GM19035 (cell line): ENCODE results near the gene PPP1R26.

Experiments
- ATAC-seq: cut with Tn5 transposase; IDR thresholded peaks from one replicate; pipeline ENCODE4 v1.9.1; 2021; ENCODE audit not compliant: unreplicated experiment

Gene PPP1R26

DNA sequence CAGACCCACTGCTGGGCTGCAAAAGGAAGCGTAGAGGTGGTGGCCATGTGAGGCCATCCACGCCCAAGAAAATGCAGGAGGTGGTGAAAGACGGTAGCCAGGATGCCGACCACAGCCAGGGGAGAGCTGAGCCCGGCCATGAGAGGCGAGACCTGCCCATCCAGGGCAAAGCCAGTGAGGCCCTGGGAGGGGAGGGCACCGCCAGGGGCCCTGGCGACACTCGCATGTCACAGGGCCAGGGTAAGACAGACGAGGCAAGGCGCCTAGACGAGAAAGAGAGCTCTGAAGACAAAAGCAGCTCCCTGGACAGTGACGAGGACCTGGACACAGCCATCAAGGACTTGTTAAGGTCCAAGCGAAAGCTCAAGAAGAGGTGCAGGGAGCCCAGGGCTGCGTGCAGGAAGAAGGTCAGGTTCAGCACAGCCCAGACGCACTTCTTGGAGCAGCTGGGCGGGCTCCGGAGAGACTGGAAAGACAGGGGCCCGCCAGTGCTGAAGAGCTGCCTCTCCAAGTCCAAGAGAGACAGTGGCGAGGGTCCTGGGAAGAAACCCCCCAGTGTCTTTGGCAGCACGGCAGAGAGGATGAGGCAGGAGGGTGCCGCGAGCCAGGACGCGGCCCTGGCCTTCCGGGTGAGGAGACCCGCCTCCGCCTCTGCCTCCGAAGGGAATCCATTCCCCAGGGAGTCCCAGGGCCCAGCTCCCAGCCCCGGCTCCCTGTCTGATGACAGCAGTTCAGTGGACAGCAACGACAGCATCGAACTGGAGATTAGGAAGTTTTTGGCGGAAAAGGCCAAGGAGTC is 6.9 kb downstream of the PPP1R26 start:
- ATAC-seq, result no peak

DNA sequence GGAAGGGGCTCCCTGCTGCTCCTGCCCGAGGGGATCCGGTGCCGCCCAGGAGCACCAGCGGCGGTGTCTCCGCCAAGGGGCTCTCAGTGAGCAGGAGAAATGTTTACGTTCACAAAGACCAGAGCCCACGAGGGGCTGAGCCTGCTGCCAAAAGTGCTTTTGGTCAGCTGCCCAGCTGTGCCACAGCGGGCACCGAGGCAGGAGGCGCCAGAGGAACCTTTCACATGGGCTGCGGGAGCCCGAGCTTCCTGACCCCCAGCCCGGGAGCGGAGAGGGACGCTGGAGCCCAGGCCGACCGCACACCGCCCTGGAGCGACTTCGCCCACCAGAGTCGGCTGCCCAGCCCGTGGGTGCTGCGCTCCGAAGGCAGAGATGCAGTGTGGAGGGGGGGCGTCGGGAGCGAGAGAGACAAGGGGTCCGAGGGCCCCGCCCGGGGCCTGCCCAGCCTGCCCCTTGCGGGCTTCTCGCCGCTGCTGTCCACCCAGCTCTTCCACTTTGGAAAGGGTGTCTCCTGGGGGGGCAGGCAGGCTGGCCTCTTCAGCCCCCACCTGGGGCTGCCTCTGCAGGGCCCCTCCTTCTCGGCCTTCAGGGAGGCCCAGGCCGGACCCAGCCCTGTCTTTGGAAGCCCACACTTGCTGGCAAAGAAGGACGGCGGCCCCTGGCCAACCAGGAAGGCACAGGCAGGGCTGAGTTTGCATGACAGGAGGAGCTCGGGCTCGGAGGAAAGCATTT is 7.9 kb downstream of the PPP1R26 start:
- no peak for ATAC-seq

DNA sequence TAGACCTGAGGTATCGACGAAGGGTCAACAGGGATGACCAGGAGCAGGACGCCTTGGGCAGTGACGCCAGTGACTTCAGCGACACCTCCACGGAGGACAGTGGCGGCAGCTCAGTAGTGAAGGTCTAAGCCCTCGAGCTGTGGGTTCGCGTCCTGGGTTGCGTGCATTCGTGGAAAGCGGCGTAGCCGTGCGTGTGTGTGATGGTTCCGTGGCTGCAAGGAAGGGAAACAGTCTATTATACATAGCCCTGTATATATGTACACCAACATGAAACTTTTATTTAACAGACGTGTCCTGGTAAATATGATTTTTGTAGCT is 8.4 kb downstream of the PPP1R26 start:
- no peak for ATAC-seq

DNA sequence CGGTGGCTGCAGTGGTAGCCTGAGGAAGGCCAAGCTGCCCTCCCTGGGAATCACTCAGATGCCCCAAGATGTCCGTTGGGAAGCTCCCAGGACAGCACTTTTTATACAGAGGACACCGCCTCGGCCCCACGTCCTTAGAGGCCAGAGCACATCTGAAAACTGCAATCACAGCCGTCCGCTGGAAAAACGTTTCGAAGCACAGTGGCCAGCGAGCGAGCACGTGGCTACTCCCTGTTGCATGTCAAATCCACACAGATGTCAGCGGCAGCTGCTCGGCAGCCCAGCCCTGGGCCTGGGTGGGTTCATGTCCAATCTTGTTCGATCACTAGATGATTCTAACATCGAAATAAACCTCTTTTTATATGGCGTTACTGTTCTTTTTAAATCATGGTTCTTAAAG is 8.9 kb downstream of the PPP1R26 start:
- ATAC-seq, result no peak

DNA sequence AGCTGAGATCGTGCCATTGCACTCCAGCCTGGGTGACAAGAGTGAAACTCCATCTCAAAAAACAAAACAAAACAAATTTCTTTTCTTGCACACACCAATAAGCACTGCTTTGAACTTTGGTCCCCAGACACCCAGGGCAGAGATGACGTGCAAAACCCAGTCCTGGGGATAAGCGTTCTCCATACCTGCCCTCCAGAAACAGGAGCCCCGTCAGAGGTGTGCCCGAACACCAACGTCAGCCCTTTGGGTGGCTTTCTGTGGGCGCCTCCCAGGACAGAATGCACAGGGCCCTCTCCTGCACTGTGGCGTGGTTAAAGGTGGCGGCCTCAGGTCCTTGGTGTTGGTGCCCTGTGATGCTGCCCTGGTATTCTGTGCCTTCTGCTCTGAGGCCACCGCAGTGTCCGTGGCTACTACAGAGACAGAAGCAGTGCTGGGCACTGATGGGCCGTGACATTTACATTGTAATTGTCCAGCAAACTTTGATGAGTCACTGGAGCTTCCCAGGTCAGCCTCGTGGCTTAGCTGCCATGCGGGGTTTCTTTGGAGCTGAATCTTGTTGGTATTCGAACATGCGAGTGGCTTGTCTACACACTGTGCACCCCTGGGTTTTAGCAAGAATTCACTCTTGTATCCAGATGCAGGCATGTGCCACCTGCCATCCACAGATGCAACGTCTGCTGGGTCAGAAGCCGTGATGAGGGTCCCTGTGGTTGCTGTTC is 9.8 kb downstream of the PPP1R26 start:
- no peak for ATAC-seq

DNA sequence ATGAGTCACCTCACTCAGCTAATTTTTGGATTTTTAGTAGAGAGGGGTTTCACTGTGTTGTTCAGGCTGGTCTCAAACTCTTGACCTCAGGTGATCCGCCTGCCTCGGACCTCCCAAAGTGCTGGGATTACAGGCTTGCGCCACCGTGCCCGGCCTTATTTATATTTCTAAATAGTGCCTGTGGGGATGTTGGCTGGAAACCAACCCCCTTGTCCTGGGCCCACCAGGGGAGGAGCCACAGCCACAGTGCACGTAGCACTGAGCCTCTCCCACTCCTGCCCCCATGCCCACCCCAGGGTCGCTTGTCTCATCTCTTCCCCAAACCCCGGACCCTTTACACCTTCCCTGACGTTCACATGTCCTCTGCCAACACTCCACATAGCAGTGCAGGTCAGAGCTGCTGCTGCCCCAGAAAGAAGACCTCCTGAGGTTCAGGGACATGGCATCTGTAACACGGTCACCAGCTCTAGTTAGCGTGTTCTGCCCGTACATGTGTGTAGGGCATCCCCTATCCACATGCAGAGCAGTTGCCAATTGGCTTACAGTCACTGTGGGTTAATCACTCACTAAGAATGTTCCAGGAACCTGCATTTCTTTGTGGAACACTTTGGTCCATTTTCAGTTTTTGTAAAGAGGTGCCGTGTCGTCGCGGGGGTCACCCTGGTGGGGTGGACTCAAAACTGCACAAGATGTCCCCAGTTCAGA is 10.7 kb downstream of the PPP1R26 start:
- no peak for ATAC-seq

DNA sequence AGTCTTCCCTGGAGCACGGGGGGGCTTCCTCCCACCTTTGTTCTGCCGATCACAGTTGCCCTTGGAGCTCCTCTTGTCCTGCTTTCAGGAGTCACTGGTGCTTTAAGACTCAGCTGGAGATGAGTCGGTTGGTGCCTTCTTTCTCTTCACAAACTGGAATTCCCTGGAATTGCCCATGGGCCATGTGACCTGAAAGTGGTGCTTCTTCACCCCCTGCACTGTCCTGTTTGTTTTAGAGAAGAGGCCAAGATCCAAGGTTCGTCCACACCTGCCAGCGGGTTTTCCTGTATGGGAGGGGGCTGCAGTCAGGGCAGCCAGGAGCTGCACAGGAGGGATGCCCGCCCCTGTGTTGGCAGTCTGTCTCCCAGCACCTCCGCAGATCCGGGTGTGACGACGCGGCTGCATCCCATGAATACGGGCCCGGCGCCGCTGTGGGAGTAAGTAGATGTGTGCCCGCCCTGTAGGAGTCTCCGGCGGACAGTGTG is 11.4 kb downstream of the PPP1R26 start:
- ATAC-seq, result no peak

DNA sequence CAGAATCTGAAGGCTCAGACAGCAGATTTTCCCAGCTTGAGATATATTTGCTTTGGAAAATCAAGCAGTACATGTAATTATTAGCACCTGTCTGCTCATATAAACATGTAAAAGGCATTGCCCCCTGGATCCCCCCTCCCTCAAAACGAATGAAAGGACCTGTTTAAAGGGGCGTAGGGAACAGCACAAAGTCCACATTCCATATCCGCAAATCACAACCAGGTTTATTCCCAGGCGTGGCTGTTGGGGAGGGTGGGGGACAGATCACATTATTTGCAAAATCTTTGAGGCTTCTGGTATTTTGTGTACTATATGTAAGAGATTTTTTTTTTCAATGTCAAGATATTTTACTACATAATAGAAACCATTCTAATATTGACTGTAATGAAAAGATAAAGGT is 12.2 kb downstream of the PPP1R26 start:
- ATAC-seq, result no peak

DNA sequence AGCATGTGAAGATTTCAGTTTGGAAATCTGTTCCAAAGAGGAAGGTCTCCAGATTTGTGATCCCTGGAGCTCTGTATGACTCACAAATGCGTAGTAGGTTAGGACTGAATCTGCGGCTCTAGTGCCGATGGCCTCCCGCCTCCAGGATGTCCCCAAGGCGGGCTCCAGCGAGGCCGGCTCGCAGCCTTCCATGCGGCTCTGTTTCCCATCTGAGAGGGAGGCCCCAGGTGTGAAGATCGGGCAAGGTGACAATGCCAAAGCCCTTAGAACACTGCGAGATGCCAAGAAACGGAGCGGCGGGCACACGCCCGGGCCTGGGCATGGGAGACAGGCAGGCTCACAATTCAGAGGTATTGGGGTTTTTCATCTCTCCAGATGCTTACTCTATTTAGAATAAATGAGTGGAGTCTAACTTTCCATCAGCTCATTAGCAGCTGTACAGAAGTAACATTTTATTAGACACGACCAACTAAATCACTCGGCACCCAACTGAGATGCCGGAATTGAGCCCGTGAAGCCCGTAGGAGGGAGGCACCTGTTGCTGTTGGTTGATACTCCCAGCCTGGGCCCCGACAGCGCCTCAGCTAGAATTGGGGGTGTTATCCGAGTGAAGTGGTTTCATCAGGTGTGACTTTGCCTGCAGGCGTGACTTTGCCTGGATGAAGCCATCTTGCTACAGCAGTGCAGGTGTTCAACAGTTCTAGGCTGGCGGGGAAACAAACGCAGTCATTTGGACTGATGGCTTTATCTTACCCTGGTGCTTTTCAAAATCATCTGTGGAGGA is 13.5 kb downstream of the PPP1R26 start:
- no peak for ATAC-seq

DNA sequence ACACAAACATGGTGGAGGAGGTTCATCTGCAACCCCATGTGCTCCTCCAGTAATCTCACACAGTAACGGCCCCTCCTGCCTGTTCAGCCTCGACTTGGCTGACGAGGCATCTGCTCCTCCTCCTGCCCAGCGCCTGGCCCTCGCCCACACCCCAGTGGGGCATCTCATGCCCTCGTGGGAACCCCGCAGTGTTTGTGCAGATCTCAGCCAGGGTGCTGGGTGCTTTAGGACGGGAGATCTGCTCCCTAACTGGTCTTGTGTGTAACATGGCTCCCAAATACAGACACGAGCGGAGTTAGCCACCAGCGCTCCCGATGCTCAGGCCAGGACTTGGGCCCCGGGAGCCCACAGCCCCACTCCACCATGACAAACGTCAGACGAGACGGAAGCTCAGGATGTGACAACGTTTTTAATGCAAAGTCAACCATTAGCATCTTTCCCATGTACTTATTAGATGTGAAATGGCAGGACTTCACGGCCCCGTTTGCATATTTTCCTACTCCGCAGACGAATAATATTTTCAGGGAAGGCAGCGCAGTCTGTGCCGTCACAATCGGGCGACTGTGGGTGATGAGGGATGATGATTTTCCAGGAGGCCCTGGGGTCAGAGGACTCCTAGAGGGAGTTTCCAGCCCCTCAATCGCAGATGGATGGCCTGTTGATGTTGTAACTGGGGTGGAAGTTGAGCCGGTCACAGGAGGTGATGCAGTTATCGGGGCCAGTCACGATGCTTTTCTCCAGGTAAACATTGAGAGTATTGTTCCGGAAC is 15.4 kb downstream of the PPP1R26 start:
- ATAC-seq, result no peak

DNA sequence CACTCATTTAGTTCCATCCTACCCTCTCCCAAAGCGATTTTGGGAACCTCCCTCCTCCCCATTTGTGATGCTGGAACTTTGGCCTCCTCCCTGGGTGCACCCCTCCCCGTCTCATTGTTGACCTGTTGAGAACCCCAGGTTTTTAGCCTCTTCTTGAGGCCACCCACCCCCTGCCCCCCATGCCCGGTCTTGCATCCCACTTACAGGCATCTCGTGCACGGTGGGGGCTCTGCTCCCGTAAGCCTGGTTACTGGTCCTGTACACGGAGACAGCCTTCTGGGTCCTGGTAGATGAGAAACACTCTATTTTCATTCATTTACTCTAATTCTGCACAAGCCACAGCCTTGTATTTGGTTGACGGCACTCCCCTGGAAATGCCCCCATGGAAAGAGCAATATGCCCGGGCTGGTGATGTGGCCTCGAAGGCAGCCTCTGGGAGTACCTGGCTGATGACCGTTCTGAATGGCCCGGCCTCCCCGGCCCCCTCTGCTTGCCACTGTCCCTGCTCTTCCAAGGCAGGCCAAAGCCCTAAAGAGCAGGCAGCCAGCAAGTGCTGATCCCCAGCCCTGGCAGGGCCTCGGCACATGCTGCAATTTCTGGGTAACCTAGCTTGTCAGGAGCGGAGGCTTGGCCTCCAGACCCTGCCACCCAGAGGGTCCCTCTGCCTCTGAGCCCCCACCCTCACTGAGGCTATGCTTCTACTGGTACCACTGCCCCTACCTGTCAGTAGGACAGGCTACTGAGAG is 19.0 kb downstream of the PPP1R26 start:
- ATAC-seq, result no peak

DNA sequence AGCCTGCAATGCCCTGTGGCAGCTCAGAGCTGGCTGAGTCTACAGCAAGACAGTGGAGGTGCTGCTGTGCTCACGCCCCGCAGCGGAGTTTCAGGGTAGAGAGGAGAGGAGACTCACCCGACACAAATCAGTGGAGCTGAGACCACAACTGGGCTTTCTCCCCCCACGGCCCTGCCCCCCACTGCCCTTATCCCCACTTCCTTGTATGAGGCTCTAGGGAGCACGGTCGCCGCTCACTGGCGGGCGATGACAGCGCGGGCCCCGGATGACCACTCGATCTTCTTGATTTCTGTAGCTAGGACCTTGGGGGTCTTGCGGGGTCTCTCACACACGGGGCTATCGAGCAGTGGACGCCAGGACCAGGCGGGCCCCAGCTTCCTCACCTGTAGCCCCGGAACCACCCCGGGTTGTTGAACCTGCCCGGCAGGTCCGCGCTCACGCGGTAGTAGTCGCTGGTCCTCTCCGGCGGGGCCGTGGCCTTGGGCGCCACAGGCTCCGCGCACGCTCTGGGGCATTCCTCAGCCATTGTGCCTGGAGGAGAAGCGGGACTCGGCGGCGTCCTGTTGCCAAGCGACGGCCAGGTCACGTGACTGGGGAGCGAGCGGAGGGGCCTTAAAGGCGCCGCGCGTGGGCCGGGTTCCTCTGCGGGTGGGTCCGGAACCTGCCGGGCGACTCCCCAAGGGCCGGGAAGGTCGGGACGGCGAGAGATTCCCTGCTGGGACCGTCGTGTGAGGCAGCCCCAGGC is 19.9 kb downstream of the PPP1R26 start:
- ATAC-seq, result peak; percentile 64

DNA sequence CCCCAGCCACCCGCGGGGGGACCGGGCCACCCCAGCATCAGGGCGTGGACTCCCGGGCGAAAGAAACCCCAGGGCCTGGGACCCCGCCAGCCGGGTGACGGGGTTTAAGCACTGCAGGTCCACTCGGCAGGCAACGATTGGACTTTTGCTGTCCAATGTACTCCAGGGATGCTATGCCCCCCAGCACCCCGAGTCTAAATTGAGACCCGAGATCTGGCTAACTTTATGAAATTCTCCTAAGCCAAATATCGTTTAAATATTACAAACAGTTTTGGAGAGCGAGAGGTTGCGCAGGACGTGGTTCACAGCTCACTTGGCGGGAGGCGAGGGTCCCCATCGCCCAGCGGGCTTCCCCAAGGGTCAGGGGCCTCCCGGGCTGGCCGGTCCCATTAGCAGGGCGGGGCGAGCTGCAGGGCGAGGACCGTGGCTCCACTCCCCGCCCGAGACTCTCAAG is 20.5 kb downstream of the PPP1R26 start:
- ATAC-seq, result peak; percentile 4

DNA sequence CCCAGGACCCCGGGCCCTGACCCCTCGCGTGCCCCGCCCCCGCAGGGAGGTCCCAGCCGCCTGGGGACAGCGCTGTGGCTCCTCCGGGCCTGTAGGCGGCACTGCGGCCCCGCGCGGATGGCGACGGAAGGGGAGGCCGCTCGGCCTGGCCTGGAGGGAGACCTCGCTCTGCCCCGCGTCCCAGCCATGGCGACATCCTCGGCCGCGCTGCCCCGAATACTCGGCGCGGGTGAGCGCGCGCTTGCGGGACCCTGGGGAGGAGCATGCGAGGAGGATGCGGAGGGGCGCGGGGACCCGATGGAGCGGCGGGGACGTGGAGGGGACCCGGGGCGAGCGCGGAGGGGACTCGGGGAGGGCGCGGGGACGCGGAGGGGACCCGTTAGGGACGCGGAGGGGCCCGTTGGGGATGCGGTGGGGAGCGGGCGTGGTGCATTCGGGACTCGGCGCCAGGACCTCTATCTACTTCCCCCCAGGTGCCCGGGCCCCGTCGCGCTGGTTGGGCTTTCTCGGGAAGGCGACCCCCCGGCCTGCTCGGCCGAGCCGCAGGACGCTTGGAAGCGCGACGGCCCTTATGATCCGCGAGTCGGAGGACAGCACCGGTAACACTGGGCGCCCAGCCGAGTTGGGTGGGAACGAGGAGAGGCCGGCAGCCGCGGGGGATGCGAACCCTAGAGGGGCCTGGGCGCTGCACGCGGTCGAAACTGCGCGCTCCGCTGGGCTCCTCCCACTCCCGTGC is 21.1 kb downstream of the PPP1R26 start, which contains the start of gene MRPS2:
MRPS2 (plus strand) TSS at position 158 of the 736 bp plus-strand sequence; CDS start at position 187, 29 bp downstream.
- ATAC-seq, result peak; percentile 80

DNA sequence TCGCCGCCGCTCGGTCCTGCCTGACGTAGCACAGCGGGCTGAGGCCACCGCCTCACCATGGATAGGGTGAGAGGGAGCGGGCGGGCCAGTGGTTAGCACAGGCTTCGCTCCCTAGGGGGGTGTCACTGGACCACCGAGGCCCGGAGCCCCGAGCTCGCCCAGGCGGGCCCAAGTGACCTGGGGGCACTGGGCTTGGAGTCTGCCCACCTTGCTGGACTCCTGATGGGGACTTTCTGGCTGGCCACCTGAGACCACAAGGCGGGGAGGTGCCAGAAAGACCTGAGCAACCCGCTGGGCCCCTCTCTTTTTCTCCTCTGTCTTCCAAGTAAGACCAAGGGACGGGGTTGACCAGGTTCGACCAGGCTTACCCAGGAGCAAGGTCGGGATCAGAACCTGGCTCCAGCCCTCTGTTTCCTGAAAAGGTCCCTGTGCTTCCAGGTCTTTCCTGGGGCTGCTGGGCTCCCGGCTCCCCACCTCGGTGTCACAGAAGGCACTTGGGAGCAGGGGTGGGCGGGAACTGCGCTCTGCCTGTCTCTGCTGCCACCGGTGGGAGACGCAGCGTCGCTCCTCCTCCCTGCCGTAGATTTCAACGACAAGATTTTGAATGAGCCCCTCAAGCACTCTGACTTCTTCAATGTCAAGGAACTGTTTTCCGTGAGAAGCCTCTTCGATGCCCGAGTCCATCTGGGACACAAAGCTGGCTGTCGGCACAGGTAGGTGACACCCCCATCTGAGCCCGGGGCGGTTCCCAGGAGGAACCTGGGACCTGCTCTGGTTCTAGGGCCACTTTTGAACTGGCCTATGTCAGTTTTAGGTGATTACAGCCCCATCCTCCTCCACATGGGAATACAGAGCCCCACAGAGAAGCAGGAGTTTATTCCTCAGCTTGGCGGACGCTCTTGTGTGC is 21.9 kb downstream of the PPP1R26 start:
- ATAC-seq, result peak; percentile 50

DNA sequence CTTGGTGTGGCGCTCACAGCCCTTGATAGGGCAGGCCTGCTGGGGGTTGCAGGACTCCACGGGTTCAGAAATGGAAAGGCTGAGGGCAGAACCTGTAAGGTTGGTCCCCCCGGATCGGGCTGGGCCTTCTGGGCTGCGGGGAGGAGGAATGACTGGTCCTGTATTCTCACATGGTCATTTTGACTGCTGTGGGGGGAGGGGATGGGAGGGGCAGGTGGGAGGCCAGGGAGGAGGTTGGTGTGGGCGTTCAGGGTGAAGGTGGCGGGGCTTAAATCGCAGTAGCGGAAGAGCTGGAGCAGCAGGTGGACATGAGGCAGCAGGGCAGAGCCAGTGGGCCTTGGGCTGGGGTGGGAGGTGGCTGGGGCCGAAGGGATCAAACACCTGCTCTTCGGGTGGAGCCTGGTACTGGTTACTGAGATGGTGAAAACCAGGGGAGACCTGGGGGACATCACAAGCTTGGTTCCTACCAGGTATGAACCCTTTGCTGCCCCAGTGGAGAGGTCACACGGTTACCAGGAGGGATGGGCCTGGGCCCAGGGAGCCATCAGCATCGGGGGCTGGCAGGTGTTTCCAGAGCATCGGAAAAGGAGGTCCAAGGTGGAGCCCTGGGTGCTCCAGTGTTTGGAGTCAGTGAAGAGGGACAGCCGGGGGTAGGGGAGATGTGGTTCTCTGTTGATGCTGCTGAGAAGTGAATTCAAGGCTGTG is 22.7 kb downstream of the PPP1R26 start:
- ATAC-seq, result no peak
